Ishikawa (cell line): ENCODE results near the gene NFYC.

Source experiments
- CEBPB ChIP-seq: IDR thresholded peaks from 2 replicates; pipeline ENCODE4 v1.6.1; 2012
- CREB1 ChIP-seq: IDR thresholded peaks from 2 replicates; pipeline ENCODE4 v1.6.1; 2012; ENCODE audit warnings: low read depth
- EGR1 ChIP-seq: IDR thresholded peaks from 2 replicates; pipeline ENCODE4 v1.6.1; 2012
- EP300 ChIP-seq: IDR thresholded peaks from 2 replicates; pipeline ENCODE4 v1.6.1; 2012; ENCODE audit warnings: borderline replicate concordance
- FOXM1 ChIP-seq: IDR thresholded peaks from 2 replicates; pipeline ENCODE4 v1.6.1; 2012; ENCODE audit warnings: low read depth, borderline replicate concordance
- MAX ChIP-seq: IDR thresholded peaks from 2 replicates; pipeline ENCODE4 v1.6.1; 2012
- NFIC ChIP-seq: IDR thresholded peaks from 2 replicates; pipeline ENCODE4 v1.6.1; 2012
- RAD21 ChIP-seq: IDR thresholded peaks from 2 replicates; pipeline ENCODE4 v1.6.1; 2012; ENCODE audit warnings: low read depth
- REST ChIP-seq: IDR thresholded peaks from 2 replicates; pipeline ENCODE4 v1.6.1; 2012; ENCODE audit warnings: low read depth, mild to moderate bottlenecking
- TAF1 ChIP-seq: IDR thresholded peaks from 2 replicates; pipeline ENCODE4 v1.6.1; 2012; ENCODE audit warnings: low read depth, mild to moderate bottlenecking
- TCF12 ChIP-seq: IDR thresholded peaks from 2 replicates; pipeline ENCODE4 v1.6.1; 2012; ENCODE audit warnings: low read depth
- TEAD4 ChIP-seq: IDR thresholded peaks from 2 replicates; pipeline ENCODE4 v1.6.1; 2012
- USF1 ChIP-seq: IDR thresholded peaks from 2 replicates; pipeline ENCODE4 v1.6.1; 2012
- YY1 ChIP-seq: IDR thresholded peaks from 2 replicates; pipeline ENCODE4 v1.6.1; 2012; ENCODE audit warnings: low read depth
- ZBTB7A ChIP-seq: IDR thresholded peaks from 2 replicates; pipeline ENCODE4 v1.6.1; 2012; ENCODE audit warnings: low read depth

The NFYC gene

GRCh38 chr1:40763742-40764532 lies 72.4 kb downstream of the NFYC start:
- no peak for TF ChIP-seq CREB1
- no peak for TF ChIP-seq ZBTB7A
- TF ChIP-seq REST = no peak
- TF ChIP-seq NFIC = no peak
- TF ChIP-seq RAD21 = no peak
- TF ChIP-seq TCF12 = no peak
- no peak for TF ChIP-seq FOXM1
- TF ChIP-seq USF1 = no peak
- no peak for TF ChIP-seq CEBPB
- TF ChIP-seq MAX = no peak
- TF ChIP-seq EGR1 = no peak
- no peak for TF ChIP-seq TEAD4
- TF ChIP-seq TAF1 = no peak
- TF ChIP-seq YY1 = no peak
- no peak for TF ChIP-seq EP300

GRCh38 chr1:40764981-40765380 lies 73.5 kb downstream of the NFYC start:
- TF ChIP-seq MAX (no peak), REST (no peak), CREB1 (no peak), TAF1 (no peak), ZBTB7A (no peak), USF1 (no peak), NFIC (no peak), EGR1 (no peak), TEAD4 (no peak), CEBPB (no peak), YY1 (no peak), FOXM1 (no peak), RAD21 (no peak), TCF12 (no peak), EP300 (no peak)

- TF ChIP-seq EGR1 (no peak), EP300 (no peak), CEBPB (no peak), NFIC (no peak), TAF1 (no peak), RAD21 (no peak), MAX (no peak), YY1 (no peak), REST (no peak), FOXM1 (no peak), TEAD4 (no peak), USF1 (no peak), TCF12 (no peak), ZBTB7A (no peak), CREB1 (no peak)
Observed at GRCh38 chr1:40766017-40766416, 74.5 kb downstream of the NFYC start.
